OCI-LY7 (cell line): ENCODE measurements around the gene NDUFS8. TPM values are rescaled to one million over a fixed set of nuclear protein-coding genes. Genes with fewer than 3 reads are reported as not detected.

Source experiments
- BruUV-seq: library from RNA; stranded (reverse); fragments of 400-500 nt; replicated peaks from 2 replicates; lab custom pipeline; 2021; lab: Mats Ljungman, UMichigan
- CTCF ChIA-PET: fragments of 300-600 bp; sonication (Branson Sonifier 250); formaldehyde crosslinking; loops from one replicate; lab custom pipeline; 2022; ENCODE audit warnings: antibody characterized with exemption; ENCODE audit not compliant: unreplicated experiment; lab: Charles Lee
- POLR2A ChIA-PET: fragments of 300-600 bp; sonication (Branson Sonifier 250); formaldehyde crosslinking; loops from one replicate; lab custom pipeline; 2022; ENCODE audit warnings: antibody characterized with exemption; lab: Charles Lee
- DNase-seq: peaks from one replicate; pipeline ENCODE4 v3.0.0-alpha.2; 2015; ENCODE audit warnings: low spot score
- H2AFZ ChIP-seq: fragments of 200-600 bp; sonication (generic), shearing (Covaris generic); 2 replicates; pipeline ENCODE4 v1.6.1; 2014; ENCODE audit warnings: mild to moderate bottlenecking, antibody characterized with exemption, low read length, moderate library complexity
- H3K27ac ChIP-seq: fragments of 200-600 bp; sonication (generic); 2 replicates; pipeline ENCODE4 v1.5.1; 2014; ENCODE audit warnings: mixed run types, low read depth, mild to moderate bottlenecking, moderate library complexity, low read length, inconsistent platforms; ENCODE audit not compliant: poor library complexity, severe bottlenecking
- H3K36me3 ChIP-seq: fragments of 200-600 bp; sonication (generic); 2 replicates; pipeline ENCODE4 v1.6.1; 2014; ENCODE audit warnings: mild to moderate bottlenecking, antibody characterized with exemption, low read length, moderate library complexity, mixed read lengths; ENCODE audit not compliant: insufficient read depth
- H3K4me1 ChIP-seq: fragments of 200-600 bp; sonication (generic); 2 replicates; pipeline ENCODE4 v1.5.1; 2014; ENCODE audit warnings: mild to moderate bottlenecking, low read length; ENCODE audit not compliant: insufficient read depth, poor library complexity, severe bottlenecking
- H3K4me2 ChIP-seq: fragments of 200-600 bp; sonication (generic); 2 replicates; pipeline ENCODE4 v1.6.1; 2014; ENCODE audit warnings: mild to moderate bottlenecking, low read length
- H3K4me3 ChIP-seq: fragments of 200-600 bp; sonication (generic); 2 replicates; pipeline ENCODE4 v1.5.1; 2014; ENCODE audit warnings: mild to moderate bottlenecking, low read depth, low read length; ENCODE audit not compliant: poor library complexity, severe bottlenecking
- H3K79me2 ChIP-seq: fragments of 200-600 bp; sonication (generic); 2 replicates; pipeline ENCODE4 v1.6.1; 2016; ENCODE audit warnings: low read depth, mild to moderate bottlenecking, low read length, moderate library complexity, mixed read lengths; ENCODE audit not compliant: insufficient read depth
- H3K9me2 ChIP-seq: fragments of 200-600 bp; sonication (generic); 2 replicates; pipeline ENCODE4 v1.6.1; 2016; ENCODE audit warnings: mild to moderate bottlenecking, low read length, mixed read lengths; ENCODE audit not compliant: insufficient read depth
- H3K9me3 ChIP-seq: fragments of 200-600 bp; sonication (generic); 2 replicates; pipeline ENCODE4 v1.6.1; 2014; ENCODE audit warnings: mild to moderate bottlenecking, mixed run types, low read length, mixed read lengths
- H4K20me1 ChIP-seq: fragments of 200-600 bp; sonication (generic); 2 replicates; pipeline ENCODE4 v1.6.1; 2014; ENCODE audit warnings: mild to moderate bottlenecking, antibody characterized with exemption, low read length, moderate library complexity, mixed read lengths; ENCODE audit not compliant: insufficient read depth
- EZH2phosphoT487 ChIP-seq: fragments of 200-600 bp; sonication (generic); IDR thresholded peaks from 2 replicates; pipeline ENCODE4 v1.6.1; 2018; ENCODE audit warnings: low read depth, borderline replicate concordance, mild to moderate bottlenecking, mixed run types, antibody characterized with exemption, low read length, moderate library complexity, mixed read lengths
- intact Hi-C: fragments of 100-400 bp; cut with micrococcal nuclease; formaldehyde crosslinking; loops from one replicate; pipeline ENCODE4 v1.10.0; 2022; ENCODE audit not compliant: unreplicated experiment
- total RNA-seq, 2 experiments: library from RNA; depleted of rRNA in 1 of 2; stranded (reverse); fragments of >200 nt in 1 of 2; shearing (Covaris generic) in 1 of 2; gene quantifications; 2 replicates each; pipeline ENCODE4 v1.2.3, GENCODE V29; 2014 to 2022
- TF ChIP-seq, protein P1 (sequence below): fragments of 200-600 bp; sonication (generic); conservative IDR thresholded peaks from 2 replicates; pipeline ENCODE4 v1.5.1; 2014; ENCODE audit warnings: mild to moderate bottlenecking, antibody characterized with exemption, low read length, moderate library complexity, mixed read lengths

The NDUFS8 gene
- total RNA-seq, 2 experiments from 2014 or later, result 126 to 173 TPM

DNA sequence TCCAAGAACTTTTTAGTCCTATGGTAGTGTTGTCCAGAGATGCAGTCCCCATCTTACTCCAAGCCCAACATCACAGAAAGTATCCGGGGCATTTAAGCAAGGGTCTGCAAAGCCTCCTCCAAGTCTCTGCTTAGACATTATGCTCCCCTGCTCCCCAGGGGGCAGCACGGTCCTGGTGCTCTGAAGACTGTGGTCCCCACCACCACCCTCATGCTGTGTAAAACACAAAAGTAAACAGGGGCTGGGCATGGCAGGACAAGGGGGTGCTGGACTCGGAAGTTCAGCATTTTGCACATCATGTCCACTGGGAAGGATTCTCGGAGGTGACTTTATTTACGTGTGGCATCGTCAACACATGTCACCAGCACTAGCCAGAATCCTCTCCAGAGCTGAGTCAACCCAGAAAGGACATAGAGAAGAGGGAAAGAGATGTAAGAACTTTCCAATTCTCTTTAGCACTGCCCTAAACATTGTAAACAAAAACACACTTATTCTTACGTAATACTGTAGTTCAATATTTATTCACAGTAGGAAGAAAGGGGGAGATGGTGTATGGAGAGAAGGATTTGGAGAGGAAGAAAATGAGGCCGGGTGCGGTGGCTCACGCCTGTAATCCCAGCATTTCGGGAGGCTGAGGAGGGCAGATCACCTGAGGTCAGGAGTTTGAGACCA, 46.0 kb downstream of the NDUFS8 start:
- CTCF ChIA-PET, result no interaction called here
- POLR2A ChIA-PET, result interaction anchor here (1.2 kb wide), 1 partner anchor 26 kb away, joined by 4 read pairs; no protein-coding TSS in a partner anchor
- TF ChIP-seq, protein P1, sequence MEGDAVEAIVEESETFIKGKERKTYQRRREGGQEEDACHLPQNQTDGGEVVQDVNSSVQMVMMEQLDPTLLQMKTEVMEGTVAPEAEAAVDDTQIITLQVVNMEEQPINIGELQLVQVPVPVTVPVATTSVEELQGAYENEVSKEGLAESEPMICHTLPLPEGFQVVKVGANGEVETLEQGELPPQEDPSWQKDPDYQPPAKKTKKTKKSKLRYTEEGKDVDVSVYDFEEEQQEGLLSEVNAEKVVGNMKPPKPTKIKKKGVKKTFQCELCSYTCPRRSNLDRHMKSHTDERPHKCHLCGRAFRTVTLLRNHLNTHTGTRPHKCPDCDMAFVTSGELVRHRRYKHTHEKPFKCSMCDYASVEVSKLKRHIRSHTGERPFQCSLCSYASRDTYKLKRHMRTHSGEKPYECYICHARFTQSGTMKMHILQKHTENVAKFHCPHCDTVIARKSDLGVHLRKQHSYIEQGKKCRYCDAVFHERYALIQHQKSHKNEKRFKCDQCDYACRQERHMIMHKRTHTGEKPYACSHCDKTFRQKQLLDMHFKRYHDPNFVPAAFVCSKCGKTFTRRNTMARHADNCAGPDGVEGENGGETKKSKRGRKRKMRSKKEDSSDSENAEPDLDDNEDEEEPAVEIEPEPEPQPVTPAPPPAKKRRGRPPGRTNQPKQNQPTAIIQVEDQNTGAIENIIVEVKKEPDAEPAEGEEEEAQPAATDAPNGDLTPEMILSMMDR, result peak; percentile 64
- no peak for TF ChIP-seq EZH2phosphoT487
- intact Hi-C loops, result loop anchor here (5.0 kb wide), 1 partner anchor 131 kb away; no protein-coding TSS in a partner anchor
- no peaks in the 10 kb centered on the region for H3K4me1 ChIP-seq
- DNase-seq, result peak; percentile 20
- no peaks in the 10 kb centered on the region for H3K9me2 ChIP-seq
- no peak overlapping the region for H2AFZ ChIP-seq
- H3K4me3 ChIP-seq, result no peak overlapping the region
- peaks cover 35% of the 10 kb centered on the region for H3K36me3 ChIP-seq
- H3K4me2 ChIP-seq, result no peak overlapping the region
- no peaks in the 10 kb centered on the region for H3K79me2 ChIP-seq
- no peaks in the 10 kb centered on the region for H4K20me1 ChIP-seq
- no peak overlapping the region for H3K27ac ChIP-seq
- no peaks in the 10 kb centered on the region for H3K9me3 ChIP-seq
- no TSS peak for BruUV-seq

DNA sequence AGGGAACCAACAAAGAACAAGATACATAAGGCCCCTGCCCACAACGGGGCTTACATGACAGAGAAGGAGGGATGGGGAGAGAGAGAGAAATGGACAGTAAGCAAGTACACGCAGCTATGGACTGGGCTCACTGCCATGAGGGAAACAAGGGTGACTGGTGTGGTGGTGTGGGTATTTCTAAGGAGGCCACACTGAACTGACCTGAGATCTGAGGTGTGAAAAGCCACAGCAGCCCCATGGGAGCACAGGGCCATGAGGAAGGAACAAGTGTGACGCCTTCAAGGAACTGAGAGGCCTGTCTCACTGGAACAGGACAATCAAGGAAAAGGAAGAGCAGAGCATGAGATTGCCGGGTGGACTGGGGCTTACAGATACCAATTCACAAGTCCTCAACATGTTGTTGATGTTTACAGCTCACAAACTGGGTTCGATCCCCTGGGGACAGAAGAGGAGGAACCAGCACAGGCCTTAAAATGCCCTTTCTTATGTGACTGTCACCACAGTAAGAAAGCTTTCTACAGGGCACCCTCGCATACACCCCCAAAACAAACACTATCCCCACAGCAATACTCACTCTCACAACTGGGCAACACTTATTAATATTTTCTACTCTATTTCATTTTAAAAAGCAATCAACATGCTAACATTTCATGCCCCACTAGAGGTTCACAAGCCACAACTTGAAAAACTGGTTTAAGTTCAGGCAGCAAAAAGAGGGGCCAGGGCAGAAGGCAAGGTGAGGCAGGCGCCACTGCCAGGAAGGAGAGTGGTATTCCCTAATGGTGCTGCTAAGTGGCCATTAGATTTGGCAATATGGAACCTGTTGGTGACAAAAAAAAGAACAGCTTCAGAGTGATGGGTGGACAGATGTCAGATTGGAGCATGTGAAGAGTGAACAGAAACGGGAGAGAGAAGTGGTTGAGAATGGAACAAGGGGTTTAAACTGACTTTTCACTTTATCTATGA, 47.4 kb downstream of the NDUFS8 start:
- POLR2A ChIA-PET, result no interaction called here
- H2AFZ ChIP-seq, result no peak overlapping the region
- peaks cover 25% of the 10 kb centered on the region for H3K36me3 ChIP-seq
- intact Hi-C loops, result loop anchor here (5.0 kb wide), 1 partner anchor 129 kb away; no protein-coding TSS in a partner anchor
- H4K20me1 ChIP-seq, result no peaks in the 10 kb centered on the region
- BruUV-seq, result no TSS peak
- TF ChIP-seq, protein P1, result no peak
- TF ChIP-seq EZH2phosphoT487, result no peak
- CTCF ChIA-PET, result no interaction called here
- no peak overlapping the region for H3K27ac ChIP-seq
- no peaks in the 10 kb centered on the region for H3K4me1 ChIP-seq
- no peaks in the 10 kb centered on the region for H3K79me2 ChIP-seq
- H3K9me2 ChIP-seq, result no peaks in the 10 kb centered on the region
- H3K4me3 ChIP-seq, result no peak overlapping the region
- no peak for DNase-seq
- H3K4me2 ChIP-seq, result no peak overlapping the region
- no peaks in the 10 kb centered on the region for H3K9me3 ChIP-seq
